C1 segment of cervical spinal cord (tissue), 14 donors: ENCODE results near the gene RIIAD1.

ENCODE experiments used
- DNase-seq, 14 donors: peaks; one replicate each; lab custom pipeline; 2025; lab: John Stamatoyannopoulos, UW

Gene RIIAD1

GRCh38 chr1:151711044-151711800 lies 10.1 kb upstream of the RIIAD1 start:
- DNase-seq, result peak in 1 of 14 donors; percentile 74

- no peak for DNase-seq
Observed at GRCh38 chr1:151711951-151712350, 9.4 kb upstream of the RIIAD1 start.

DNA sequence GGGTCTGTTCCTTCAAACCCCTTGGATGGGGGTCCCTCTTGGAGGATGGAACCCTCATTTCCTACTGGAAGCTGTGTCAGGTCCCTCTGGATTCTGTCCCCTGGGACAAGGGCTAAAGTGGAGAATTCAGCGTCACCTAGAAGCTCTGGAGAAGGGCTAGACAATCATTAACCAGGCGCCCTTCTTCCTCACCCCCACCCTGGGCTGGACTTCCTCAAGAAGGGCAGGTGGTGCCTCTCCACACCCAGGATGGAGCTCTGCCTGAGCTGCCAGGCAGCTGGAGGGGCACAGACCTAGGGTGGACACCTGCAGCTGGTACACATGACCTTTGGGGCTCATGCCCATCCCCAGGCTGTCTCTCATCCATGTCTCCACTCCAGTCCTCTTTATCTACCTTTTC lies 8.3 kb upstream of the RIIAD1 start:
- DNase-seq, result no peak

DNA sequence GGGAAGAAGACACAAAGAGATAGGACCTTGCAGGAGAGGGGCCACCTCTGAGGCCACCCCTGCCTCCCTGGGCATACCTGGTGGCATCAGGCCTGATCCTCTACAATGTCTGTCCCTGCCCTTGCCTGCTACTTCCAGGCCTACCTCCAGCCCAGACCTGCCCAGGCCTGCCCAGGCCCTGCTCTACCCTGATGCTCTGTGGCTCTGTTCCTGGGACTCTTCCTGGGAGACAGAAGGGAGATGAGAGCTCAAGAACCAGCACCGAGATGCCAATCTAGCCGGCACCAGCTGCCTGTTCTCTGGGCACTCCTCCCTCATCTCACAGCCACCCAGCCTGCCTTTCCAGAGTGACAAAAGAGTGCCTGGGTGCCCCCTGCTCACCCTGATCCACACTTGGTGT lies 7.4 kb upstream of the RIIAD1 start:
- DNase-seq, result peak in 1 of 14 donors; percentile 19

DNA sequence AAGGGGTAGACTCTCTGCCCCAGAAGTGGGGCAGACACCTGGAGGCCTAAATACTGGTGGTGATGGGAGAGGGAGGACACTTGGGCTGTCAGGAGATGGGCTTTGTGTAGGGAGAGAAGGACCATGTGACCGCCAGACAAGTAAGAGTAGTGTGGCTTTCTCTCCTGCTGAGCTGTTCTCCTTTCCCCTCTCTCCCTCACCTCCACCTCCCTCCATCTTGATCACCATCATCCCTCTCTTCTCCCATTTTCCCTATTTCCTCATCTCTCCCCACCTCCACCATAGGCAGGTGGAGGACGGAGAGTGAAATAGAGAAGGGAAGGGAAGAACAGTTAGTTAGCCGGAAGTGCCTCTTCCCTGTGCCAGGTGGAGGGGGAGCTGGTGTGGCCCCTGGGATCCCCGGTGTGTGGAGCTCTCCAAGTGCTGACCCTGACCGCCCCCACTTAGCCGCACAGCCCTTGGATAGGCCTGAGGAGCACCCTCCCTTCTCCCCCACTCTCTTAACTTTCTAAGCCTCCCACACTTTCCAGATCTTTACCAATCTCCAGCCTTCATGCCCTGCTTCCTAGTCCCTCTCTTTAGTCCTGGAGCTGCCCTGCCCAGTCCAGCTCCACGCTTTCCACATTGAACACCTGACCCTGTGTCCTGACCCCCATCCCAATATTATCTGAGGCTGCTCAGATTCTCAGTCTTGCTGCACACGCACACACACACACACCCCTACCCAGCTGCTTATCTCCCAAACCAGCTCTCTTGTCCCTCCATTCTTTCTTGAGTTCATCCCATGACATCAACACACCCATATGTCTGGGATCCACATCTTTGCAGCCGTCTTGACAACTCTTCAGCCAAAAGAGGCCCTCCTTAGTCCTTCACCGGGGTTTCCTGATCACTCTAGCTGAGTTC lies 6.2 kb upstream of the RIIAD1 start:
- no peak for DNase-seq

- DNase-seq, result peak in 1 of 14 donors; percentile 55
Observed at GRCh38 chr1:151715726-151716404, 5.5 kb upstream of the RIIAD1 start.

DNA sequence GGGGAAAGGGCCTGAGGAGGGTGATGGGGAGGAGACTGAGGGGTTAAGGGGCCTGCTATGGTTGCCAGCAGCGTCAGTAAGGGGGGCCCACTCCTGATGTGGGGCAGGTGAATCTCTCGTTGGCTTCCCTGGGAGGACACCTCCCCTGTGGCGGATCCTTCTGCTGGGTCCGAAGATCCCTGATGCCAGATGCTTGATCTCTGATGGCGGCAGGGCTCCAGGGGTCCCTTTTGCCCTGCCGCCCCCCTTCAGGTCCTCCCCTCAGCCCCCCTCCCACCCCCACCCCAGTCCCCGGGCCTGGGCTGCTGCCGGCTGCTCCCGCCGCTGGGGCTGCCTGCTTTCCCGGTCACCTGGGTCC lies 4.9 kb upstream of the RIIAD1 start:
- no peak for DNase-seq

DNA sequence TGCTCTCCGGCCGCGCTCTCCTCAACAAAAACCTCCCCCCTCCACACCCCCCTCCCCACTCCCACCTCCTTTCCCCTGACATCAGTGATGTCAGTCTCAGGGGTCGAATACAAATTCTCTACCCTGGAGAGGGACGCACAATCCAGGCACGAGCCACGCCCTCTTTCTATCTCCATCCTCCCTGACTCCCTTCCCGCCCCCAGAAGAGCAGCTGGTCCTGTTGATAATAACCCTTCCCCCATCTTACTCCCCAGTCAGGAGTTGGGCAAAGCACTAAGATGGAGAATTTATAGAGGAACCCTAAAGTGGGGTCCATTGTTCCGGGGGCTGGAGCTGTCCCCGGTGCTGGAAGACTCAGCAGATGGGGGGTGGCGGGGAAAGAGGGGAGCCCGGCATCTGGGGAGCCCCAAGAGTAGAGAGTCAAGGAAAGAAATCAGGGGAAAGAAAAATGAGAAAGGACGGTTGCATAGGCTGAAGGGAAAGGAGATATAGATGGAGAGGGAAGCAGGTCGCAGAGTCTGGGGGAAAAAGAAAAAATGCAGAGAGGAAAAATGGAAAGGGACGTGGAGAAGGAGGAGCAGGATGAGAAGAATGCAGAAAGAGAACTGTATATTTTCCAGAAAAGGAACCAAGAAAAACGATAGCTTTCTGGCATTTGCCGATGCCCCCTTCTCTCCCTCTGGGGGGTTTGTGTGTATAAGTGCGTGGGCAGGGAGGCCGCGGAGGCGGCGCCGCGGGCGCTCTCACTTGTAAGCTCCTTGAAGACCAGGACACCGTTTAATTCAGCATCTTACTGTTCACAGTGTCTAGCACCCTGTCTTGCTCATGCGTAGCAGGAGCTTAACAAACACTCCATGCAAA lies 4.3 kb upstream of the RIIAD1 start, which contains the start of gene CELF3:
Gene CELF3 (minus strand): TSS at position 33 of the 861 bp plus-strand sequence. CDS start 783 bp downstream, outside the sequence.
- DNase-seq, result peak in 12 of 14 donors; percentile 13 to 98 (median 36)

DNA sequence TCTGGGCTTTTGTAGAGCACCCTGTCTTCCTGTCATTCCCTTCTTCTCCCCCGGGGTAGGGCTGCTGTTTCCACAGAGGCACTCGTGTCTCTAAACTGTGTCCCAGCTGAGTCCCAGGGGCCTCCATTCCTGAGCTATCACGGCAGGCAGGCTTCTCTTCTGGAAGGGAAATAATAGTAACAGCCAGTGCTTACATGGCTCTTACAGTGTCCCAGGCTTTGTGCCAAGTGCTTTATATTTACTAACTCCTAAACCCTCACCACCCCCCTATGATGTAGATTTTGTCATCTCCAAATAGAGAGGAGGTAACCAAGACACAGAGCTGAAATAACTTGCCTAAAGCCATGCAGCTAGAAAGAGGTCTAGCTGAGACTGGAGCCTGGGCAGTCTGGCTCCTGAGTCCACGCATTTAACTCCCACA lies 3.3 kb upstream of the RIIAD1 start:
- DNase-seq, result peak in 1 of 14 donors; percentile 46

- DNase-seq, result no peak
Observed at GRCh38 chr1:151718666-151719065, 2.7 kb upstream of the RIIAD1 start.

DNA sequence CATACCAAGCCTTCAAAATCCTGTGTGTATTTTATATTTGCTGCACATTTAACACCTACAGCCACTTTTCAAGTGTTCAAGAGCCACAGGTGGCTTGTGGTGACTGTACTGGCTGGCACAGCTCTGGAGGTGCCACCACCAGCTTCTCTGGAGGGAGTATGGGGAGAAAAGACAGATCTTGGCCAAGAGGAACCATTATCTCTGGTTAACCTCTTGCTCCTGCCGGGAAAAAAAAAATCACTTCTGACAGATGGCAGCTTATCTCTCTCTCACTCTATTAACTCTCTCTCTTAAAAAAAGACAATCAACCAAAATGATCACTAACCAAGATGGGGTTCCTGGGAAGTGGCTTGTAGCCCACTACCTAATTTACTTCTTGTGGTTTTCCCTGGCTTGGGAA lies 1.2 kb upstream of the RIIAD1 start:
- DNase-seq, result no peak

GRCh38 chr1:151720554-151720953 lies 768 bp upstream of the RIIAD1 start:
- peak in 1 of 14 donors; percentile 35 for DNase-seq

DNA sequence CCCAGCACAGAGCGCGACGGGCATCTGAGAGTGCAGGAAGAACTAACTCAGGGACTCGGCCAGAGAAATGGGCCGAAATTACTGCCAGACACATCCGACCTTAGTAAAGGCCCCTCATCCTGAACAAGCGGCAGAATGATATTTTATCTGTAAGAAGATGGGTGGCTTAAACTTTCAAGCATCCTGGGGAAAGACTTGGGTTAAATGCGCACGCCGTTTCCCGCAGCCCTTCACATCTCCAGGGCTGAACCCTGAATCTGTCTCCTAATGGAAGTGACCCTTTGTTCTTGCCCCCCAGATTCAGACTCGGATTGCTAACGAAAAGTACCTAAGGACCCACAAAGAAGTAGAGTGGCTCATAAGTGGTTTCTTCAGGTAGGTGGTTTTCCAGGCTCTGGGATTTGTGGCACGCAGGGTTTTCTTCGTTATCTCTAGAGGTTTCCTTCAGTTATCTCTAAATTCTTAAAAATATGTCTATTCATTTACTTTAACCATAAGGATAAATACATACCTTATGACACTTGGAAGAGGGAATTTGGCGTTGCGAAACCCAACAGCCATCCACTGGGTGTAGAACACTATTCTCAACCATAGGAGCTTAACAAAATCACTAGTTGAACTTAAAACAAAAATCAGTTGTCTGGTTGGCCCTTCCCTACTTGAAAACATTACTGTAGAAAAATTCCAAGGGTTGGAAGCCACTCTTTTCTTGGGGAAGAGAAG lies 627 bp downstream of the RIIAD1 start:
- DNase-seq, result no peak

DNA sequence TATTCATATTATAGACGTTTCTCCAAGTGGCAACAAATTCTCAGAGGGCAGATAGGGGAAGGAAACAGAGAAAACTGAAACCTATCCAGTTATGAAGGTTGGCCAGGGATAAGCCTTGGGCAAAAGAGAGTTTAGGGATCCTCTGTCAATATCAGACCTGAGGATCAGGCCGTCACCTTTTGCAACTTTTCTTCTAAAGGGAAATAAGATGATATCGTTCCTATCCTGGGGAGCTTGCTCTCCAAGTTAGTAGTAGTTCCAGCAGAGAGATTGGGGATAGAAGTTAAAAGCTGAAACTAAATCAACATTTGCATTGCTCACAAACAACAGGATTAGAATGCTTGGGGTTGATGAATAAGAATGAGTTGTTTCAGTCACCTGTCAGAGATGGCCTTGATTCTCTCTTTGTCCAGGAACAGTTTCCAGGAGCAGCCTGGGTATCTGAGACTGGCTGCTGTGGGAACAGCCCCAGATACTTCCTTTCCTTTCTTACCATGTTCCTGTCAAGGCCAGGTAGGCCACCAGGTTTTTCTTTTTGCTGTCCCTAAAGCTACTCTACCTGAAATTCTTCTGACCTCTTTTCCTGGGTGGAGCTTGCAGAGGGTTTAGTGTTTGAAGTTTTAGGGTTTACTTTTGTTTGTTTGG lies 2.5 kb downstream of the RIIAD1 start:
- no peak for DNase-seq

DNA sequence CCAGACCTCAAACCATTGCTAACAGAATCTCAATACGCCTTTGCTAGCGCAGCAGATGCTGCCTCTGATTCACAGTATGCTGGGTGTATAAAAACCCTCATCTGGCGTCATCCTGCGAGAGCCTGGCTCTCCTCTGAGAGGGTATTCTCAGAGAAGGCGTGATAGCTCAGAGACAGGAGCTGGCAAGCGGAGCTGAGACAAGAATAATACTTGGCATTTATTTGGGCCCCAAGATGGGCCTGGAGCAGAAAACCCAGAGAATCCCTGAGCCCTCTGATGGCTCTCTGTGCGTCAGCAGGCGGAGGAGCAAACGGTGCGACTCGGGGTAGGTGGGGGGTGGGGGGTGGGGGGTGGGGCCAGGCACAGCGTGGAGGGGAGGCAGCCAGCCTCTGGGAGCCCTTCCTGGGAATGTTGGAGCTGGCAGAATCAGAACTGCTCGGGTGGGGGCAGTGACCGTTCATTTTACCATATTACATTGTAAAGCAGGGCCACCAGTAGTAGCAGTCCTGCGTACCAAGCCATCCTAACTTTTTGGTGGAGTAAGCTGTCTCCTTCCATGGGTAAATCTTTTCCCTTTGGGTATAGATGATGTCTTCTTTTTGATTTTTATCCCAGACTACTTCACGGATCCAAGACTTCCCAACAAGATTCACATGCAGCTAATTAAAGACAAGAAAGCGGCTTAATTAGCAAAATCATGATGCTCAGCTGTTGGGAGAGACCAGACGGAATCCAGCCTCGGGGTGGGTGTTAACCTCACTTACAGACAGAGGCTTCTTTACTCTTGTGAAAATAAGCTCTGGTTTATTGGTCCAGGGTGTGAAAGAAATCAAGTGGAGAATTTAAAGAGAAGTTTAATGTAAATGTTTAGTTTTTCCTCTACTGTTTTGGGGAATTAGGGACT lies 7.1 kb downstream of the RIIAD1 start:
- DNase-seq, result peak in 9 of 14 donors; percentile 10 to 82 (median 30)

DNA sequence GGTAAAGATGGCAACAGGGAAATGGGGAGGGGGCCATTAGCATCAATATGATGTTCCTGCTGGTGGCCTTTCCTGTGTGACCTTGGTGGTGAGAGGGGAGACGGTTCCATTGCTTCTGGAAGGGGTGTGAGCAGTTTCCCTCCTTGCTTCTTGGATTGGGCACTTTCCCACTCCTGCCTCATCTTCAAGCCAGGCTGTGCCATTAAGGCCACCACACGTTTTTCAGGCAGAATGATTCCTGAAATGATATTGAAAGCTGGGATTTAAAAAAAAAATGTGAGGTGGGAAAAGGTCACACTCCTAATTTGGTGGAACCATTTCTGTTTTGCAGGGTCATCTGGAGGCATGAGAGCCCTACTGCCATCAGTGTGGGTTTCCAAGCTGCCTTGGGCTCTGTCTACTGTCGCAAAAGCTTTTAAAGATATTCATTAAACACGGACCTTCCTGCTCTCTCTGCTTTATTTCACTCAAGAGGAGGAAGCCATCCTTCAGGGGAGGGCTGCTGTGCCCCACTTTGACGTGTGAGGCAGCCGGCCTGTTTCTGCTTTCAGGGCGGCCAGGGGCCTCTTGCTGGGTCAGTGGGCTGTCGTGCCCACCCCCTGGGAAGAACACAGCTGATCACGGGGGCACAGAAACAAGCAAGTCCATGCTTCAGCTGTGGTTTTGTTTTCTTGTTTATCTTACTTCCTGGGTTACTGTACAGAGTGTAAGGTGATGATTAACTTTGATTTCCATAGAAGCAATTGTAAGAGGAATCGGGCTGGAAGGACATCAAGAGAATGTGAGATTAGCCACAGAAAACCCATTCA lies 8.0 kb downstream of the RIIAD1 start:
- peak in 1 of 14 donors; percentile 5 for DNase-seq

DNA sequence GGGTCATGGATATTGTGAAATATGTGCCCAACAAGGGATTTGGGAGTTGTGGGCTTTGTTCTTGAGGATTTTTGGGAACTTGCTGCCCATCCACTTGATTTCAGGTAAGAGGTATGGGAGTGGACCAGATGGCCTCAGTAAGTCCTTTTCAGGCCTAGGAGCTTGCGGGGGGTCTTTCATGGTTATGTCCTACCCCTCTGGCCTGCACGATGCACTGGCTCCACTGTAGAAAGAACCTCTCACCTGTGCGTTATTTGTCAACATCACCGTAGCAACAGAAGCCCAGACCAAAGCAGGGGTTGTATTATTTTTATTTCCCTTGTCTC lies 8.6 kb downstream of the RIIAD1 start:
- no peak for DNase-seq

DNA sequence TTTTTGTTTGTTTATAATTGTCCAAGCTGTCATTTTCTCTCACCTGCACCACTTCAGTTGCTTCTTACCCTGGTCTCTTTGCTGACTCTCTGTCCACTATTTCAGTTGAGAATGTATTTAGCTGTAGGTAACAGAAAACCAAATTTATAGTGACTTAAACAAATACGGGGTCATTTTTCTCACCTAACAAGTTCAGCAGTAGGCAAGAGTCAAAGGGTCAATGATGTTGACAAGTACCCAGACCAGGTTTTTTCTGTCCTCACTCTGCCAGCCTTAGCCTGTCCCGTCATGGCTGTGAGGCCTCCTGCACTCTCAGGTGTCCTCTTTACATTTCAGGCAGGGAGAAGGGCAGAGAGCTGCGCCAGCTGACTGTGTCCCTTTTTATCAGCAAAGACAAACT lies 11.8 kb downstream of the RIIAD1 start:
- no peak for DNase-seq
